ENCODE results near the gene CERS5. TPM values are rescaled to one million over a fixed set of nuclear protein-coding genes. Genes with fewer than 3 reads are reported as not detected.
A peak's percentile ranks its signal among the peaks of the same experiment; 100 is the strongest.
"Not testable (repeated sequence)": the region's sequence is repeated elsewhere in the genome, so short reads cannot be mapped to it uniquely, and the experiment has no call there.

CERS5 gene
- total RNA-seq, 1 donor from 2014 or later: 37.9 TPM

DNA sequence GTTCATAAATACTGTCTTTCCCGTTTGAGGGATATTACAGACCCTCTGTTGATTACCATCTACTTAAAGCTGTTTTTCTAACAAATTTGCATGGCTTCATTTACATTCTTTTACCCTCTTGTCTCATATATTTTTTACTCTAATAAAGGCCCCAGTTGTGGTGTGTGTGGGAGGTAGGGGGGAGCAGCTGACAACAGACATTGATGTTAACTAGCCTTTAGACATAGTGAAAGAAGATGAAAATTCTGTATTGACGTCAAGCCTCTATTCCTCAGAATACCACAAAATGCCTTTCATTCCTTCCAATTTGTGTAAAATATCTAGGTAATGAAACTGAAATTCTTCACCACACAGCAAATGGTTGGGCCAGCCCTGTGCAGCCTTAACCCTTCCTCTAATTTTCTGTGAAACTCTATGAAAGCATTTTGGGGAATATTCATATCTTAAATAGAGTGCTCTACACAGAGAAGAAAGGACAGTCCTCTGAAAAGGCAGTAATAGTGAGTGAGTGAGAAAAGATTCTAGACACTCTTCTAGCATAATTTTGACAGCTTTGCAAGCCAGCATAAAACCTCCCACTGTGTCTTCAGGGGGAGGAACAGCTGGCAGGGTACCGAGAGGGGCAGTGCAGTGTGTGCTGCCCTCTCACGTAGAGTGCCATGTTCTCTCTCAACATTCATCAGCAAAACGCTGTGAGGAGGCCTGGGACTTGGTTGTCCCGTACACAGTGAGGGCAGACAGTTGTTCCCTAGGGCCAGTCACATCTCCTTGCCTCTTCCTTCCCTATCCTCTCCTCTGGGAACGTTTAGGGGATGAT, 20.1 kb upstream of the CERS5 start:
- DNase-seq (ENCODE audit: low spot score): no peak

DNA sequence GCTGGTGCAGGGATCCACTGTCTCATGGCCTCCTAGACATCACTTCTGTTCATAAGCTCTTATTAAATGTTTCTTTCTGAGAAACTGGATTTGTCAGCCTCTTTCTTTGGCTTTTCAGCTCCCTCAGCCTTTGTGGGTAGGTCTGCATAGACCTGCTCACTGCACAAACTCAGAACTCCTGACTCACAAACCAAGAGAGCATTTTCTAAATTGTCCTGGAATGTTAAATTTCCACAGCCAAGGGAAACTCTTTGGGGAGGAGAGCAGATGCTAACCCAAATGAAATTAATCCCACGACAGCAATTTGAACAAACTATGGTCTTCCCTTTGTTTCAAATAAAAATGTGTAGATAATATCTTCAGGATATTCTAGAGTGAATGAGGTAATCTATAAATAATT, 19.5 kb upstream of the CERS5 start:
- DNase-seq (ENCODE audit: low spot score): no peak

DNA sequence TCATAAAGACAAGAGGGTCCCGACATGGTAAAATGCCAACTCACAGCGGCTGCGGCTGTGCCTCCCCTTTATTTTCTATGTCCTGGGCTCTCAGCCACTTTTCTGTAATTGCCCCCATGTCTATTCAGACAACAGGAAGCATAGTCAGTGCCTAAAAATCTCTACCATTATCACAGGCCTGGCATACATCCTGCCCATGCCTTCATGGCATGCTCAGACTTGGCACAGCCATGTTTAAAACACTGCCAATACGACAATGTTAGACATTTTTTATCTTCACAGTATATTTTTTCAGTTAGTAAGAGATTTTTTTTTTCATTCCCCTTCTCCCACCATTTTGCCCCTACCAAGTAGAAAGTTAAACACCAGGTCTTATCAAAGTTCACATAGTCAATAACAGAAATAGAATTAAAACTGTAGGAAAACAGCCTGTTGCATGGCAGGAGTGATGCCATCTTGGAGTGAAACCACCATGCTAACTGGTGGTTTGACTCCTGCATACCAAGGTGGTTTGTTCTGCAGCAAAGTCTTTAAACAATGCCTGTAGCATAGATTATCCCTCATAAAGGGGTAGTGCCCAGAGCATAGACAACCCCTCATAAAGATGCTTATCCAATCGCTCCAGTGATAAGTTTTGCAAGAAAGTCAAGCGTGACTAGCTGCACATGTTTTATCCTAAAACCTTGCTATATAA, 18.9 kb upstream of the CERS5 start:
- DNase-seq (ENCODE audit: low spot score): no peak

DNA sequence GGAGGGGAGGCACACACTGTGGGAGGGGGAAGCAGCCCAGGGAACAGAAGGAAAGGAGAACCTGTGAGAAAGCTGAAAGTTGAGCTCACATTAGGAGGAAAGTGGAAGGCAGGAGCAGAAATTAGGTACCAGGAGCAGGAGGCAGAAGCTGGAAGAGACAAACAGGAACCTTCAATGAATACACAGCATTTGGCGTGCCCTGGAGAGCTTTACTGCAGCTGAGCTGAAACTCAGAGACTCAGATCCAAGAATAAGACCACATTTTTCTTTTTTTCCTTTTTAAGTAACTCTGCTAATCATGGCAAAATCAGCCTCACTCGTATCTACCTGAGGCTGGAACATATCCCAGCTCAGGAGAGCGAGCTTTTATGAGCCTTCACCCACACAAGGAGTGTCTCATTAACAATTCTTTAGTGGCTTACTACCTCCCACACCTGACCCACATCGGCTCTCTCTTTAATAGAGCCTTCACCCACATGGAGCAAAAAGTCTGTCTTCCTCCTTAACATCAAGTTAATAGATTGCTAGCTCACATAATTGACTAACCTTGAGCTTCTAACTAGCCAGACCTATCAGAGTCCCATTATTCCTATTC, 18.2 kb upstream of the CERS5 start:
- DNase-seq (ENCODE audit: low spot score): no peak

DNA sequence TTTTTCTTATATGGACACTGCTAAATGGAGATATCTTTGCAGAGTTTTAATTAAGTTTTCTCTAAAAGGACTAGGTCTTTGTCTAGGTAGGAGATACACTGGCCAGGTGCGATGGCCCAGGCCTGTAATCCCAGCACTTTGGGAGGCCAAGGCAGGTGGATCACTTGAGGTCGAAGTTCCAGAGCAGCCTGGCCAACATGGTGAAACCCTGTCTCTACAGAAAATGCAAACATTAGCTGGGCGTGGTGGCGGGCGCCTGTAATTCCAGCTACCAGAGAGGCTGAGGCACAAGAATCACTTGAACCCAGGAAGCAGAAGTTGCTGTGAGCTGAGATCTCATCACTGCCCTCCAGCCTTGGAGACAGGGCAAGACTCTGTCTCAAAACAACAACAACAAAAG, 17.1 kb upstream of the CERS5 start:
- no peak for DNase-seq (ENCODE audit: low spot score)

DNA sequence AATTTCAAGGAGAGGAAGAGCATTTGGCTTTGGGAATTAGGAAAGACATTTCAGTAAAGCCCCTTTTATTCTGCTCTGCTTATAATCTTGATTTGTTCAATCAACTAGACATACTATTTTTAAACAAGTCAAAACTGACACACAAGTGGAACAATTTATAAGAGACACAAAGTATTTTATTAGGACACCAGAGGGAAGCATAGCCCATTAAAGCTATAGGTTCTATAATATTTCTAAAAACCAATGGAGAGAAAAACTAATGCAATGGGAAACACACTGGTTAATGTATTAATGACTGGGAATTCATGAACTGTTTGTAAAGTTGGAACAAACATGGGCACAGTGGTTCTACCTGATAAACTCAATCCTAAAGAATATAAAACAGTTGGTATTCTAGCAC, 15.3 kb upstream of the CERS5 start:
- DNase-seq (ENCODE audit: low spot score): no peak

DNA sequence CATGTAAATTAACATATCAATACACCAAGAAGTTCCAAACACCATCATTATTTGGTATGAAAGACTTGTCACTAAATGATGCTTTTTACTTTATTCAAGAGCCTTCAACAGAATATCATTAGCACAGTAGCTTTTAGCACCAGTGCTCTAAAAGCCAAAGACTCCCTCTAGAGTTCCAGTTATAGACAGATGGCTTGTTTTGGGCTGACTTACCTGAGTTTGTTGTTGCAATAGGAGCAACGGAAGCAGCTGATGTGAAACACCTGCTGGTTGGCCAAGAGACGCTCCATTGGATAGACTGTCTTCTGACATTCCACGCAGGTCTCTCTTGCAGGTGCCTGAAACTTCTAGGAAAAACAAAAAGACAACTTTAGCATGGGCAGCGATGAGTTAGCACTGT, 14.5 kb upstream of the CERS5 start:
- DNase-seq (ENCODE audit: low spot score): no peak

DNA sequence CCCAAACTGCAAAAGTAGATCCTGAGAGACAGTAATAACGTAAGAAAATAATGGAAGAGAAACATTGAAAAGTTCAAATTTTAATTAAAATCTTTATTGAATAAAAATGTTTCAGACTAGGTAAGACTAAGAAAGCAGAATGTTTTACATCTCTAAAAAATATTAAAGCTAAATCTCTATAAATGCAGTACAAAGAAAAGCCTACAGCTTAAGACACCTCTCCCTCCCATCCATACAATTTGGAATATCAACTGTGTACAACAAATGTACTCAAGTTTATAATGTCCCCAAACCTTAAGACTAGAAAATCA, 8.5 kb upstream of the CERS5 start:
- no peak for DNase-seq (ENCODE audit: low spot score)

DNA sequence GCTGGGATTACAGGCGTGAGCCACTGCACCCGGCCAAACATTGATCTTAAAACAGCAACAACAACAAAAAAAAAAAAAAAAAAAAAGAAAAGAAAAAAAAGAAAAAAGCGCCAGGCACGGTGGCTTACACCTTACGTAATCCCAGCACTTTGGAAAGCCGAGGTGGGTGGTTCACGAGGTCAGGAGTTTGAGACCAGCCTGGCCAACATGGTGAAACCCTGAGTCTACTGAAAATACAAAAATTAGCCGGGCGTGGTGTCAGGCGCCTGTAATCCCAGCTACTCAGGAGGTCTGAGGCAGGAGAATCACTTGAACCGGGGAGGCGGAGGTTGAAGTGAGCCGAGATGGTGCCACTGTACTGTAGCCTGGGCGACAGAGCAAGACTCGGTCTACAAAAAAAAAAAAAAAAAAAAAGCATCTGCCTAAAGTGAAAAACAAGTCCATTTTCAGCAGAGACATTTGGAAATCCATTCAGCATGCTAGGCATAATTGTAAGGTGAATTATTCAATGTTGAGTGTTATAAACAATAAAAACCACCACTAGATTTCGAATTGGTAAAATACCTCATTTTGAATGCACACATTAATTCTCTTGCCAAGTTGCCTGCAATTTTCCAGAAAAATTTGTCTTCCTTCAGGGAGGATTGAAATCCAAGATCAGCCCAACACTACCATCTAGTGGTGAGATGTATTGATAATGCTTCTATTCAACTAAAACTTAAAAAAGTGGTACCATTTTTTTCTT, 8.0 kb upstream of the CERS5 start:
- DNase-seq (ENCODE audit: low spot score): no peak

DNA sequence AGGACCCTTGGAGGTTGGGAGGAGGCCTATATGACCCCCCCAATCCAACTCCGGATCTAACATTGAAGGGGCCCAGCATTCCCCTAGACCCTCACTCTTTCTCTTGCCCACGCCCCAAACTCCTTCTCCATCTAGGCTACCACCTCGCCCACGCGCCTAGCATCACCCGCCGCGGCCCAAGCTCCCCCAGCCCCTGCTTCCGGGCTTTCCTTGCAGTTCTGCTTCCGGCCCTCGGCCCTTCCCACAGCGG, 445 bp downstream of the CERS5 start:
- DNase-seq (ENCODE audit: low spot score): peak; percentile 18

DNA sequence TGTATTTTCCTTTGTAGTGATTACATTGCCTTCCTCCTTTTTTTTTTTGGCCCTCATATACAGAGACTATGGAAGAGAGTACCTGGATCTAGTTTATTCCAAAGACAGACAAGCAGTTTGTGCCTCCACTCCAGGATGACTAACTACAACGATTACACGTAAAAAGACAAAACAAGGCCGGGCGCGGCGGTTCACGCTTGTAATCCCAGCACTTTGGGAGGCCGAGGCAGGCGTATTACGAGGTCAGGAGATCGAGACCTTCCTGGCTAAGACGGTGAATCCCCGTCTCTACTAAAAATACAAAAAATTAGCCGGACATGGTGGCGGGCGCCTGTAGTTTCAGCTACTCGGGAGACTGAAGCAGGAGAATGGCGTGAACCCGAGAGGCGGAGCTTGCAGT, 2.2 kb downstream of the CERS5 start:
- DNase-seq (ENCODE audit: low spot score): no peak

DNA sequence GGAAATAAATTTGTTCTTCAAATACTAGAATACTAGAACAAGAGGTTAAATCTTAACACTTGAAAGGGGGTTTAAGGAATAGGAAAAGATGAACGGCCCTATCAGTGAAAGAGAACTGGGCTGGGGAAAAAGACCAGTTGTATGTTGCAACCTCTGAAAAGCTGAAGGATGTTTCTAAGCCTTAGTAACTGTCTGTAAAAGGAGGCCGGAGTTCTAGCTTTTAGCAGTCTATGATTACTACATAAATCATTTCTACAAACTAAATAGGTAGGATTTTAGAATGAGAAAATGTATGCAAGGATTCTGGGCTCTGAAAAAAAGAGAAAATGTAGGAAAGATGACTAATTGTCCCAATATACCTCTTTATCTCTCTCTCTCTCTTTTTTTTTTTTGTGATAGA, 4.9 kb downstream of the CERS5 start:
- DNase-seq (ENCODE audit: low spot score): no peak

DNA sequence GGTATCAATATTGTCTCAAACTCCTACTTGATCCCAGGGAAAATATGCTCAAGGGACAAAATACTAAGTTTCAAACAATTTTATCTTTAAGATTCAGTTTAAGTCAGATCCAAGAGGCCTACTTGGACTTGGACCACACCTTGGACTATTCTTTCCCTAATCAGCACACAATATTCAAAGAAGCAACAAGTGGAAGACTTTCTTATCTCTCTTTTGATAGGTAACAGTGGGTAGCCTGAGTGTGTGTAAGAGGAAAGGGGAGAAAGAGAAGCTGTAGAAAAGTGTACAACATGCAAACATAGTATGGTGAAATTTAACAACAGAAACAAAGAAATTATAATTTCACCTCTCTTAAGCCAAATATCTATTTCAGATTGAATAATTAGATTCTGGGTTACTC, 6.5 kb downstream of the CERS5 start:
- DNase-seq (ENCODE audit: low spot score): no peak

DNA sequence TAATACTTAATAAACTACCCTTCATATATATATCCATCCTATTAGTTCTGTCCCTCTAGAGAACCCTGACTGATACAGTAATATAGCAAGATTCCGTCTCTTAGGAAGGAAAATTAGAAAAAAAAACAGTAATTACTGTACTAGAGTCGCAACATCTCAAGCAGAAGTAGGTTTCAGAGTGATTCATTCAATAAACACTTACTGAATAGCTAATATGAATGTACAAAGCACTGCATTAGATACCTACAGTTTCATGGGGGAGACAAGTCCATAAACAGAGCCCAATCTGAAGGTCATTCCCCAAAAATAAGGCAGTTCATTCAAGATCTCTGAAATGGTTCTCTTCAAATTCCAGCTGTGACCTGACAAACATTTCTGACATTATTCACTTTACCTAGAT, 9.9 kb downstream of the CERS5 start:
- DNase-seq (ENCODE audit: low spot score): no peak

DNA sequence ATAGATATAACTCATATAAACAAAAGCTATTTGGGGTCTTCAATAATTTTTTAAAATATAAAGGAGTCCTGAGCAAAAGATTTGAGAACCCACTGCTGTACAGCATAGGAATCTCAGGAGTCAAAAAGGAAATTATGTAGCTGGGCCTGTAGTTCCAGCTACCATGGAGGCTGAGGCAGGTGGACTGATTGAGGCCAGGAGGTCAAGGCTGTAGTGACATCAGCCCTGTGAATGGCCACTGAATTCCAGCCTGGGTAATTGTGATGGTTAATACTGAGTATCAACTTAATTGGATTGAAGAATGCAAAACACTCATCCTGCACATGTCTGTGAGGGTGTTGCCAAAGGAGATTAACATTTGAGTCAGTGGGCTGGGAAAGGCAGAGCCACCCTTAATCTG, 10.5 kb downstream of the CERS5 start:
- no peak for DNase-seq (ENCODE audit: low spot score)

DNA sequence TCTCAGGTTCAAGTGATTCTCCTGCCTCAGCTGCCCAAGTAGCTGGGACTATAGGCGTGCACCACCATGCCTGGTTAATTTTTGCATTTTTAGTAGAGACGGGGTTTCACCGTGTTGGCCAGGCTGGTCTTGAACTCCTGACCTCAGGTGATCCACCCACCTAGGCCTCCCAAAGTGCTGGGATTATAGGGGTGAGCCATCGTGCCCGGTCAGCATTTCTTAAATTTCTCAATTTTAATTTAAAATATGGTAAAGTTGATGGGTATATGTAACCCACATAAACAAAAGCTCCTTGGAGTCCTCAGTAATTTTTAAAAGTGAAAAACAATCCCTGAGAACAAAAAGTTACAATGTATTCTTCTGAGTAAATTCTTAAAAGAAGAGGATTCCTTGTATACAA, 12.2 kb downstream of the CERS5 start:
- DNase-seq (ENCODE audit: low spot score): not testable (repeated sequence)

DNA sequence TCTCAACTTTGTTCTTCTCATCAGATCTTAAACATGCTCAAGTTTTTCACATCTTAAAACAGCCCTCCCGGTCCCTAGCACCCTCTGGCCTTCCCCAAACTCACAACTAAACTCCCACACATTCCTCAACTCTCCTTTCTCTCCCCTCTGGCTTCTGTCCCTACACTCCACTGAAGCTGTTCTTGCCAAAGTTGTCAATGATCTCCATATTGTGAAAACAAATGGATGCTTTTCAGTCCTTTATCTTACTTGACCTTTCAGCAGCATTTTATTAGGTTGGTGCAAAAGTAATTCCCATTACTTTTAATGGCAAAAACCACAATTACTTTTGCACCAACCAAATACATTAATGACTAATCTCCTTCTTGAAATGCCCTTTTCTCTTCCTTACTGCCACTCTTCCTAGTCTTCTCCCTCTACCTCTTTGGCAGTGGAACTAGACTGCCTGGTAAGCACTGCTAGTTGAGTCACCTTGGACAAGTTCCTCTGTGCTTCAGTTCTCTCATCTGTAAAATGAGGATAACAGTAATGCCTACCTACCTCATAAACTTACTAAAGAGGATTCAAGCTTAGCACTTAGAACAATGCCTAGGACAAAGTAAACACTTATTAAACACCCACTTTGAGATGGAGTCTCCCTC, 16.0 kb downstream of the CERS5 start:
- no peak for DNase-seq (ENCODE audit: low spot score)

DNA sequence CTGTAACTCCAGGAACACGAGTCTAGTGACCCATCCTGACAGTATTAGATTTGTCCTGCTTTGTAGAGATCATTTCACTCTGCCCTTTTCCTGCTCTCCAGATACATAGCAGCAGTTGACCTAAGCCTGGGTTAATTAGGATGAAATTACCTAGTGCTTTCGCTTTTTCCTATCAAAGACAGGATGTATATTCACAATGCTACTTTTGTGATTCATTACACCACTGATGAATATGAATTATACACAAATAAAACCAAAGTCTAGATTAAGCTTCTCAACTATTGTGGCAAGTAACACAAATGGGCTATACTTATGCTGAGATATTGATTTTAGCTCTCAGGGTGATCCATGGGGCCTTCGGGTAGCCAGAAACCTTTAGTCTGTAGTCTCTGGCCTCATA, 17.9 kb downstream of the CERS5 start:
- DNase-seq (ENCODE audit: low spot score): no peak

DNA sequence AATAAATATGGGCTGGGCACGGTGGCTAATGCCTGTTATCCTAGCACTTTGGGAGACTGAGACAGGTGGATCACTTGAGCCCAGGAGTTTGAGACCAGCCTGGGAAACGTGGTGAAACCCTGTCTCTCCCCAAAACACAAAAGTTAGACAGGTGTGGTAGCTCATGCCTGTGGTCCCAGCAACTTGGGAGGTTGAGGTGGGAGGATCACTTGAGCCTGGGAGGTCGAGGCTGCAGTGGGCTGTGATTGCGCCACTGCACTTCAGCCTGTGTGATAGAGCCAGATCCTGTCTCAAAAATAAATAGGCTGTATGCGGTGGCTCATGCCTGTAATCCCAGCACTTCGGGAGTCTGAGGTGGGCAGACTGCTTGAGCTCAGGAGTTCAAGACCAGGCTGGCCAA, 19.2 kb downstream of the CERS5 start:
- not testable (repeated sequence) for DNase-seq (ENCODE audit: low spot score)

DNA sequence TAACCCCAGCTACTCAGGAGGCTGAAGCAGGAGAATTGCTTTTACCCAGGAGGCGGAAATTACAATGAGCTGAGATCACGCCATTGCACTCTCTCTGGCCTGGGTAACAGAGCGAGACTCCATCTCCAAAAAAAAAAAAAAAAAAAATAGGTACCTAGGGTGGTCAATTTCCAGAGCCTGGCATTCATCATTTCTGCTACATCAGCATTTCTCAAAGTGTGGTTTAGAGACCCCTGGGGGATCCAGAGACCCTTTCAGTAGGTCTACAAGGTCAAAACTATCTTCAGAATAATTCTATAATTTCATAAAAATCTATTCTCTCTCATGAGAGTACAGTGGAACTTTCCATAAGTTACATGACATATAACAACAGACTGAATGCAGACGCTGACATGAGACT, 19.9 kb downstream of the CERS5 start:
- no peak for DNase-seq (ENCODE audit: low spot score)

DNA sequence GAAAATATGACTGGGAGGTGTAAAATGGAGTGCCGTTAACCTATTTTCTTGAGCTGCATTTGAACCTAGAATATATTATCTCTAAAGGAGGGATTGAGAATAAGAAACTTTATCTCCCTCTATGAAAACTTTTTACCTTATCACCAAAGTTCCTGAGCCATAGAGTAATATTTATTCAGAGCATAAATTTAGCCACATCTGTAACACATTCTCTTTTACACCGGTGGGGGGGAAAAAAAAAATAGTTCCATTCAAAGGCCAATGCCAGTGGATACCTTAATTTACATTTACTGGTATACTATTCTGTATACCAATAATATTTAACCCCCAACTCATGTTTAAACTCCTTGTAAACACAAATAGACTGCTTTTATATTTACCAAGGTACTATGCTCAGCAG, 21.7 kb downstream of the CERS5 start:
- DNase-seq (ENCODE audit: low spot score): no peak

DNA sequence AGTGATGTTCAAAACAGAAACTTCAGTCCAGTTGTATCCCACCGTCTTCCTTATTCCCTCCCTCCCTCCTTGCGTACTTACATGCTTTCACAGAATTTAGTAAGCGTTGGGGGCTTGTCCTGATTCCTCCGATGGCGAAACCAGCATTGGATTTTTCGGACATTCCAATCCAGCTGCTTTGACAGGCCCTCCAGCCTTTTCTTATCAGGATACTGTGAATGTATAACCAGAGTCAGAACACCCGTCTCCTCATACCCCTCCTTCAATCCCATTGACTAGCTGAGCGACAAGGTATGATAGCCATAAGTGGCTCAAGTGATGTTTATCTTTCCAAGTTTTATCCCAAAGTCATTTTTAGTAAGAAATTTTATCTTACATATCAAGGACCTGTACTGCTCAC, 24.2 kb downstream of the CERS5 start:
- DNase-seq (ENCODE audit: low spot score): no peak

All from mucosa of gallbladder (tissue), 1 donor.